ENCODE results near the gene ZMAT5.

- TF ChIP-seq ZNF8 (CRISPR knock-in tag; IDR thresholded peaks at IDR 0.05): no peak
- no peak for TF ChIP-seq SNAI2 (CRISPR knock-in tag; IDR thresholded peaks at IDR 0.05)
- no peak for TF ChIP-seq ARNTL (CRISPR knock-in tag; IDR thresholded peaks at IDR 0.05; ENCODE audit: borderline replicate concordance, low read depth)
- TF ChIP-seq CSDC2 (CRISPR knock-in tag; IDR thresholded peaks at IDR 0.05): no peak
- TF ChIP-seq PATZ1 (CRISPR knock-in tag; IDR thresholded peaks at IDR 0.05; ENCODE audit: borderline replicate concordance): no peak
- TF ChIP-seq ZC3H10 (CRISPR knock-in tag; IDR thresholded peaks at IDR 0.05): no peak
- no peak for TF ChIP-seq TCF4 (CRISPR knock-in tag; IDR thresholded peaks at IDR 0.05; ENCODE audit: borderline replicate concordance)
- no peak for TF ChIP-seq RARB (CRISPR knock-in tag; IDR thresholded peaks at IDR 0.05)
- TF ChIP-seq CSRNP3 (CRISPR knock-in tag; IDR thresholded peaks at IDR 0.05): no peak
- no peak for TF ChIP-seq ISL1 (CRISPR knock-in tag; IDR thresholded peaks at IDR 0.05)
- no peak for TF ChIP-seq PPARA (CRISPR knock-in tag; IDR thresholded peaks at IDR 0.05; ENCODE audit: borderline replicate concordance)
Measured at GRCh38 chr22:29737251-29738117, 29.3 kb downstream of the ZMAT5 start.

Measured in SK-N-SH treated with all-trans-retinoic acid at 6 μM for 48 hours (cell line).